ENCODE results near the gene ANKS1B. TPM values are rescaled to one million over a fixed set of nuclear protein-coding genes. Genes with fewer than 3 reads are reported as not detected.

ANKS1B gene
- total RNA-seq, 1 experiment from 2014 or later = 9.7 TPM

DNA sequence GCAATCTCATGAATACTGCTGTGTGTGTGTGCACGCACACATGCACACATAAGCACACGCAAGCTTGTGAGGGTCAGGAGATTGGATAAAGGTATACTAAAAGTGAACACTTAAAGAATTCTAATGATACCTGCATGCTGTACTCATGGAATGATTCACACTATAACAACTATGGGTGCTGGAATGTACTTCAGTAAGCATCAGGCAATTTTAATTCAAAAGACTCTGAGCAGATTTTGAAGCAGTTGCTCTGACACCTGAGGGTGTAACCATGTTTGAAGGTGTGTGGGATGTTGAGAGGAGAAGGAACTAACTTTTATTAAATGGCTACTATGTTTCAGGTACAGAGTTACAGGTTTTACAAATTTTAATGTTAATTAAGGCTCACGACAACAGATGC is 275.6 kb downstream of the ANKS1B start:
- no TSS peak for BruUV-seq (replicated peaks)
- POLR2A ChIA-PET = no interaction called here
- in situ Hi-C loops (cut with HindIII; ENCODE audit: low pct_unique_long_range_greater_than_20kb, low sequenced_read_pairs) (no loop called here), intact Hi-C loops (cut with micrococcal nuclease; ENCODE audit: unreplicated experiment) (no loop called here)
- H3K27ac ChIP-seq (ENCODE audit: low read length) = no peak overlapping the region
- DNase-seq (ENCODE audit: low read depth, low spot score) = no peak
- no peaks in the 10 kb centered on the region for H3K27me3 ChIP-seq (ENCODE audit: control insufficient read depth, insufficient read depth, low read length)
- no peak overlapping the region for H3K4me3 ChIP-seq (ENCODE audit: low read depth in 2 of 2, low read length in 2 of 2)
- TF ChIP-seq, protein P1, sequence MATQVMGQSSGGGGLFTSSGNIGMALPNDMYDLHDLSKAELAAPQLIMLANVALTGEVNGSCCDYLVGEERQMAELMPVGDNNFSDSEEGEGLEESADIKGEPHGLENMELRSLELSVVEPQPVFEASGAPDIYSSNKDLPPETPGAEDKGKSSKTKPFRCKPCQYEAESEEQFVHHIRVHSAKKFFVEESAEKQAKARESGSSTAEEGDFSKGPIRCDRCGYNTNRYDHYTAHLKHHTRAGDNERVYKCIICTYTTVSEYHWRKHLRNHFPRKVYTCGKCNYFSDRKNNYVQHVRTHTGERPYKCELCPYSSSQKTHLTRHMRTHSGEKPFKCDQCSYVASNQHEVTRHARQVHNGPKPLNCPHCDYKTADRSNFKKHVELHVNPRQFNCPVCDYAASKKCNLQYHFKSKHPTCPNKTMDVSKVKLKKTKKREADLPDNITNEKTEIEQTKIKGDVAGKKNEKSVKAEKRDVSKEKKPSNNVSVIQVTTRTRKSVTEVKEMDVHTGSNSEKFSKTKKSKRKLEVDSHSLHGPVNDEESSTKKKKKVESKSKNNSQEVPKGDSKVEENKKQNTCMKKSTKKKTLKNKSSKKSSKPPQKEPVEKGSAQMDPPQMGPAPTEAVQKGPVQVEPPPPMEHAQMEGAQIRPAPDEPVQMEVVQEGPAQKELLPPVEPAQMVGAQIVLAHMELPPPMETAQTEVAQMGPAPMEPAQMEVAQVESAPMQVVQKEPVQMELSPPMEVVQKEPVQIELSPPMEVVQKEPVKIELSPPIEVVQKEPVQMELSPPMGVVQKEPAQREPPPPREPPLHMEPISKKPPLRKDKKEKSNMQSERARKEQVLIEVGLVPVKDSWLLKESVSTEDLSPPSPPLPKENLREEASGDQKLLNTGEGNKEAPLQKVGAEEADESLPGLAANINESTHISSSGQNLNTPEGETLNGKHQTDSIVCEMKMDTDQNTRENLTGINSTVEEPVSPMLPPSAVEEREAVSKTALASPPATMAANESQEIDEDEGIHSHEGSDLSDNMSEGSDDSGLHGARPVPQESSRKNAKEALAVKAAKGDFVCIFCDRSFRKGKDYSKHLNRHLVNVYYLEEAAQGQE (IDR thresholded peaks at IDR 0.05; ENCODE audit: insufficient read depth in 1 of 2, low read depth in 2 of 2, low read length in 1 of 2) = no peak
- no peak for TF ChIP-seq SIN3A (IDR thresholded peaks at IDR 0.05; ENCODE audit: borderline replicate concordance, insufficient read depth, low read depth, low read length)
- TF ChIP-seq, protein P2, sequence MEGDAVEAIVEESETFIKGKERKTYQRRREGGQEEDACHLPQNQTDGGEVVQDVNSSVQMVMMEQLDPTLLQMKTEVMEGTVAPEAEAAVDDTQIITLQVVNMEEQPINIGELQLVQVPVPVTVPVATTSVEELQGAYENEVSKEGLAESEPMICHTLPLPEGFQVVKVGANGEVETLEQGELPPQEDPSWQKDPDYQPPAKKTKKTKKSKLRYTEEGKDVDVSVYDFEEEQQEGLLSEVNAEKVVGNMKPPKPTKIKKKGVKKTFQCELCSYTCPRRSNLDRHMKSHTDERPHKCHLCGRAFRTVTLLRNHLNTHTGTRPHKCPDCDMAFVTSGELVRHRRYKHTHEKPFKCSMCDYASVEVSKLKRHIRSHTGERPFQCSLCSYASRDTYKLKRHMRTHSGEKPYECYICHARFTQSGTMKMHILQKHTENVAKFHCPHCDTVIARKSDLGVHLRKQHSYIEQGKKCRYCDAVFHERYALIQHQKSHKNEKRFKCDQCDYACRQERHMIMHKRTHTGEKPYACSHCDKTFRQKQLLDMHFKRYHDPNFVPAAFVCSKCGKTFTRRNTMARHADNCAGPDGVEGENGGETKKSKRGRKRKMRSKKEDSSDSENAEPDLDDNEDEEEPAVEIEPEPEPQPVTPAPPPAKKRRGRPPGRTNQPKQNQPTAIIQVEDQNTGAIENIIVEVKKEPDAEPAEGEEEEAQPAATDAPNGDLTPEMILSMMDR (IDR thresholded peaks at IDR 0.05) = no peak
- no peak for TF ChIP-seq TCF7L2 (IDR thresholded peaks at IDR 0.05; ENCODE audit: low read depth, low read length)
- no peak for TF ChIP-seq POLR2AphosphoS5 (IDR thresholded peaks at IDR 0.05; ENCODE audit: low read depth, low read length)
- H3K9me3 ChIP-seq (ENCODE audit: control insufficient read depth, insufficient read depth, low read depth, low read length) = no peaks in the 10 kb centered on the region
- H3K36me3 ChIP-seq (ENCODE audit: control insufficient read depth, insufficient read depth, low read length) = no peaks in the 10 kb centered on the region
- ATAC-seq = no peak
- CTCF ChIA-PET = no interaction called here
- H3K4me1 ChIP-seq (ENCODE audit: control insufficient read depth, insufficient read depth, low read length) = no peaks in the 10 kb centered on the region

DNA sequence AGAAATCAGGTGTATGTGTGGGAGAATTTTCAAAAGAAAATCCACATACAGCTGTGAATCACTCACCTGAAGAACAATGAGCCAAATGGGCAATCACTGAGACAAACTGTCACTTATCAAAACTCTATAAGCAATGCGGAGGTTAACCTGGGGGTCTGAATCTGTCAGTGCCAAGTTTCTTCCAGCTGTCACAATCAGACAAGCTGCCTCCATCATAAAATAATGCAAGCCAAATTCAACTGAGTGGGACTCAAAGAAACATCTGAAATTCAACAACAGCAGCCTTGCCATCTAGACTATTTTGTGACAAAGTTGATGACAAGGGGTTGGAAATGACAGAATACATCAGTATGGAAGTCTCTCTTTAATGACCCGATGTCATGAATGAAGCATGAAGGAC is 276.9 kb downstream of the ANKS1B start:
- no peak overlapping the region for H3K27ac ChIP-seq (ENCODE audit: low read length)
- H3K27me3 ChIP-seq (ENCODE audit: control insufficient read depth, insufficient read depth, low read length) = no peaks in the 10 kb centered on the region
- in situ Hi-C loops (cut with HindIII; ENCODE audit: low pct_unique_long_range_greater_than_20kb, low sequenced_read_pairs) = no loop called here
- TF ChIP-seq SIN3A (IDR thresholded peaks at IDR 0.05; ENCODE audit: borderline replicate concordance, insufficient read depth, low read depth, low read length) (no peak), POLR2AphosphoS5 (IDR thresholded peaks at IDR 0.05; ENCODE audit: low read depth, low read length) (no peak), TCF7L2 (IDR thresholded peaks at IDR 0.05; ENCODE audit: low read depth, low read length) (no peak)
- TF ChIP-seq, protein P1 (IDR thresholded peaks at IDR 0.05; ENCODE audit: insufficient read depth in 1 of 2, low read depth in 2 of 2, low read length in 1 of 2) = no peak
- TF ChIP-seq, protein P2 (IDR thresholded peaks at IDR 0.05) = no peak
- no peaks in the 10 kb centered on the region for H3K4me1 ChIP-seq (ENCODE audit: control insufficient read depth, insufficient read depth, low read length)
- no peaks in the 10 kb centered on the region for H3K36me3 ChIP-seq (ENCODE audit: control insufficient read depth, insufficient read depth, low read length)
- ATAC-seq = no peak
- DNase-seq (ENCODE audit: low read depth, low spot score) = no peak
- no TSS peak for BruUV-seq (replicated peaks)
- POLR2A ChIA-PET = no interaction called here
- no peaks in the 10 kb centered on the region for H3K9me3 ChIP-seq (ENCODE audit: control insufficient read depth, insufficient read depth, low read depth, low read length)
- CTCF ChIA-PET = no interaction called here
- intact Hi-C loops (cut with micrococcal nuclease; ENCODE audit: unreplicated experiment) = no loop called here
- no peak overlapping the region for H3K4me3 ChIP-seq (ENCODE audit: low read depth in 2 of 2, low read length in 2 of 2)
